Prostate gland (tissue), 2 donors: ENCODE results near the gene CTNND1. TPM values are rescaled to one million over a fixed set of nuclear protein-coding genes. Genes with fewer than 3 reads are reported as not detected.

ENCODE experiments used
- DNase-seq: peaks from one replicate; pipeline ENCODE4 v3.0.0-alpha.2; 2019; ENCODE audit warnings: low spot score
- H3K27ac ChIP-seq, 2 donors: fragments of 200-600 bp; sonication (generic); 2 replicates each; pipeline ENCODE4 v1.5.1; 2017 to 2019
- H3K27me3 ChIP-seq: fragments of 200-600 bp; sonication (generic); replicated peaks from 2 replicates; pipeline ENCODE4 v1.5.1; 2019; ENCODE audit not compliant: insufficient read depth
- H3K36me3 ChIP-seq, 2 donors: fragments of 200-600 bp; sonication (generic); 1 replicate in 1 of 2; 2 replicates in 1 of 2; pipeline versions ENCODE4 v1.5.1 to v1.8.1; 2017 to 2019
- H3K4me1 ChIP-seq: fragments of 200-600 bp; sonication (generic); replicated peaks from 2 replicates; pipeline ENCODE4 v1.5.1; 2019
- H3K4me3 ChIP-seq, 2 donors: fragments of 200-600 bp; sonication (generic); 2 replicates each; pipeline ENCODE4 v1.5.1; 2017 to 2019
- H3K9me3 ChIP-seq: fragments of 200-600 bp; sonication (generic); 2 replicates; pipeline ENCODE4 v1.5.1; 2017
- POLR2A ChIP-seq: fragments of 450-650 bp; IDR thresholded peaks from one replicate; pipeline ENCODE4 v1.6.1; 2016; ENCODE audit warnings: antibody characterized with exemption, mild to moderate bottlenecking
- POLR2AphosphoS5 ChIP-seq: sonication (generic); formaldehyde crosslinking; IDR thresholded peaks from one replicate; pipeline ENCODE4 v1.6.1; 2017; ENCODE audit warnings: antibody characterized with exemption
- WGBS: methylation state at CpG from one replicate; pipeline ENCODE4 v1.1.5; 2018; 5-methylcytosine and 5-hydroxymethylcytosine counted together
- intact Hi-C: fragments of 100-400 bp; cut with DNase I; formaldehyde crosslinking; loops from one replicate; pipeline ENCODE4 v1.14.2; 2022
- small RNA-seq, 2 donors: library from RNA; depleted of rRNA; stranded (forward); fragments of <200 nt; gene quantifications; one replicate each; pipeline ENCODE3, GENCODE V24; 2016
- total RNA-seq, 2 donors: library from RNA; depleted of rRNA; stranded (reverse); fragments of >200 nt; gene quantifications; one replicate each; pipeline ENCODE4 v1.1.0, GENCODE V29; 2016
- TF ChIP-seq, protein P1 (sequence below), 4 experiments: fragments of 200-600 bp in 2 of 4; fragments of 450-650 bp in 2 of 4; sonication (generic) in 2 of 4; IDR thresholded peaks; 1 replicate in 3 of 4; 2 replicates in 1 of 4; pipeline ENCODE4 v1.5.1; 2016 to 2019; ENCODE audit warnings: antibody characterized with exemption in 4 of 4, mild to moderate bottlenecking in 2 of 4, moderate library complexity in 2 of 4

CTNND1 gene
- total RNA-seq, 2 donors from 2014 or later, result 189 to 223 TPM

DNA sequence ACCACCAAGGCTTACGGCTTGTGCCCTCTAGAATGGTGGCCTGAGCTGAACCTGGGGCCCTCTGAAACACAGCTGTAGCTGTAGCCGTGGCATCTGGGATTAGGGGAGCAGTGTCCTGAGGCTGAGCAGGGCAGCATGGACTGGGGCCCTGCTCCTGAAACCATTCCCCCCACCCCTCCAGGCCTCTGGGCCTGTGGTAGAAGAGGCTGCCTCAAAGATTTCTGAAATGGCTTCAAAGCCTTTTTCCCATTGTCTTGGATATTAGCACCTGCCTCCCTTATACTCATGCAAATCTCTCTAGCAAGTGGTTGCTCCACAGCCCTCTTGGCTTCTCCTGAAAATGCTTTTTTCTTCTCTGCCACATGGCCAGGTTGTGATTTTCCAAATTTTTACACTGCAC, 106.9 kb downstream of the CTNND1 start:
- no peaks in the 10 kb centered on the region for H3K36me3 ChIP-seq
- no peak overlapping the region for H3K27ac ChIP-seq
- H3K9me3 ChIP-seq, result no peaks in the 10 kb centered on the region
- TF ChIP-seq POLR2A, result no peak
- TF ChIP-seq POLR2AphosphoS5, result no peak
- TF ChIP-seq, protein P1, sequence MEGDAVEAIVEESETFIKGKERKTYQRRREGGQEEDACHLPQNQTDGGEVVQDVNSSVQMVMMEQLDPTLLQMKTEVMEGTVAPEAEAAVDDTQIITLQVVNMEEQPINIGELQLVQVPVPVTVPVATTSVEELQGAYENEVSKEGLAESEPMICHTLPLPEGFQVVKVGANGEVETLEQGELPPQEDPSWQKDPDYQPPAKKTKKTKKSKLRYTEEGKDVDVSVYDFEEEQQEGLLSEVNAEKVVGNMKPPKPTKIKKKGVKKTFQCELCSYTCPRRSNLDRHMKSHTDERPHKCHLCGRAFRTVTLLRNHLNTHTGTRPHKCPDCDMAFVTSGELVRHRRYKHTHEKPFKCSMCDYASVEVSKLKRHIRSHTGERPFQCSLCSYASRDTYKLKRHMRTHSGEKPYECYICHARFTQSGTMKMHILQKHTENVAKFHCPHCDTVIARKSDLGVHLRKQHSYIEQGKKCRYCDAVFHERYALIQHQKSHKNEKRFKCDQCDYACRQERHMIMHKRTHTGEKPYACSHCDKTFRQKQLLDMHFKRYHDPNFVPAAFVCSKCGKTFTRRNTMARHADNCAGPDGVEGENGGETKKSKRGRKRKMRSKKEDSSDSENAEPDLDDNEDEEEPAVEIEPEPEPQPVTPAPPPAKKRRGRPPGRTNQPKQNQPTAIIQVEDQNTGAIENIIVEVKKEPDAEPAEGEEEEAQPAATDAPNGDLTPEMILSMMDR (IDR thresholded peaks at IDR 0.05), result no peak
- no peaks in the 10 kb centered on the region for H3K4me1 ChIP-seq
- DNase-seq, result no peak
- intact Hi-C loops, result no loop called here
- H3K27me3 ChIP-seq, result no peaks in the 10 kb centered on the region
- H3K4me3 ChIP-seq, result no peak overlapping the region
- 97% methylated on average over 2 of the region's 2 CpGs for WGBS

Small RNA genes lying within 50 kb of the gene (small RNA-seq; reads per million reads assigned to genes)
- gene AP001931.1 (0 reads per million in 2 donors), gene TMX2-CTNND1 (0 reads per million in 2 donors)

Other genes starting within 250 kb of the CTNND1 start
- gene SLC43A1, start 246.1 kb upstream of the CTNND1 start, total RNA-seq, result 10 to 100 TPM; 18.2 to 20.9 TPM
- gene TIMM10, start 231.0 kb upstream of the CTNND1 start, total RNA-seq, result 10 to 100 TPM; 35.2 to 44.3 TPM
- 1 to 10 TPM in 1 of 2 donors, not detected in 1; 1.4 TPM for gene SMTNL1, start 224.2 kb upstream of the CTNND1 start, total RNA-seq
- 10 to 100 TPM; 42.3 to 44.6 TPM for gene UBE2L6, start 194.1 kb upstream of the CTNND1 start, total RNA-seq
- gene SERPING1, start 164.1 kb upstream of the CTNND1 start, total RNA-seq, result 100 to 1,000 TPM in 1 of 2 donors, 10 to 100 TPM in 1; 88.7 to 205 TPM
- 1 to 10 TPM in 1 of 2 donors, under 1 TPM in 1; 0.46 to 3.6 TPM for gene YPEL4, start 111.9 kb upstream of the CTNND1 start, total RNA-seq
- 10 to 100 TPM in 1 of 2 donors, 1 to 10 TPM in 1; 9.3 to 11.0 TPM for gene CLP1, start 104.0 kb upstream of the CTNND1 start, total RNA-seq
- 10 to 100 TPM; 65.4 to 69.9 TPM for gene ZDHHC5, start 93.7 kb upstream of the CTNND1 start, total RNA-seq
- gene MED19, start 49.6 kb upstream of the CTNND1 start, total RNA-seq, result 10 to 100 TPM; 14.8 to 39.4 TPM
- gene TMX2, start 49.2 kb upstream of the CTNND1 start, total RNA-seq, result 10 to 100 TPM; 80.8 to 84.4 TPM
- 100 to 1,000 TPM; 181 to 334 TPM for gene SELENOH, start 20.3 kb upstream of the CTNND1 start, total RNA-seq
- 1 to 10 TPM in 1 of 2 donors, not detected in 1; 1.0 TPM for gene BTBD18, start 10.0 kb upstream of the CTNND1 start, total RNA-seq